ENCODE measurements around the gene OTC. TPM values are rescaled to one million over a fixed set of nuclear protein-coding genes. Genes with fewer than 3 reads are reported as not detected.
A peak's percentile ranks its signal among the peaks of the same experiment; 100 is the strongest.

The OTC gene
- total and polyA plus RNA-seq, 4 donors = 41.5 to 72.1 (median 57.1) TPM

DNA sequence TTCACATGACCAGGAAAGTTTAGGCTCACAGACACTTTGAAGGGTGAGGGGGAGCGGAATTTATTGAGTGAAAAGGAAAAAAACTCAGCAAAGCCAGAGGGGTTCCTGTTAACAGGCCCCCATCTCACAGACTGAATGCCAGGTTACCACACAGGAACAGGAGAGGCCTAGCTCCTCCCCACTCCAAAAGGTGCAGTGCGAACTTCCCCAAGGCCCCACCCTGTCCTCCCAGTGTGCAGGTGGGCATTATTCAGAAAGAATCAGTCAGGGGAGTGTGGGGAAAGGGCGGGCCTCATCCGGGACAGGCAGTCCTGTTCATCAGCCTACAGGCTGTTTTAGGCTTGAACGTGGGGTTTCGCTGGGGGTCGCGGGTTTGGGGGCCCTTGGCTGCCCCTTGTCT, 4.0 kb downstream of the OTC start (continued):
- TF ChIP-seq, protein P1, sequence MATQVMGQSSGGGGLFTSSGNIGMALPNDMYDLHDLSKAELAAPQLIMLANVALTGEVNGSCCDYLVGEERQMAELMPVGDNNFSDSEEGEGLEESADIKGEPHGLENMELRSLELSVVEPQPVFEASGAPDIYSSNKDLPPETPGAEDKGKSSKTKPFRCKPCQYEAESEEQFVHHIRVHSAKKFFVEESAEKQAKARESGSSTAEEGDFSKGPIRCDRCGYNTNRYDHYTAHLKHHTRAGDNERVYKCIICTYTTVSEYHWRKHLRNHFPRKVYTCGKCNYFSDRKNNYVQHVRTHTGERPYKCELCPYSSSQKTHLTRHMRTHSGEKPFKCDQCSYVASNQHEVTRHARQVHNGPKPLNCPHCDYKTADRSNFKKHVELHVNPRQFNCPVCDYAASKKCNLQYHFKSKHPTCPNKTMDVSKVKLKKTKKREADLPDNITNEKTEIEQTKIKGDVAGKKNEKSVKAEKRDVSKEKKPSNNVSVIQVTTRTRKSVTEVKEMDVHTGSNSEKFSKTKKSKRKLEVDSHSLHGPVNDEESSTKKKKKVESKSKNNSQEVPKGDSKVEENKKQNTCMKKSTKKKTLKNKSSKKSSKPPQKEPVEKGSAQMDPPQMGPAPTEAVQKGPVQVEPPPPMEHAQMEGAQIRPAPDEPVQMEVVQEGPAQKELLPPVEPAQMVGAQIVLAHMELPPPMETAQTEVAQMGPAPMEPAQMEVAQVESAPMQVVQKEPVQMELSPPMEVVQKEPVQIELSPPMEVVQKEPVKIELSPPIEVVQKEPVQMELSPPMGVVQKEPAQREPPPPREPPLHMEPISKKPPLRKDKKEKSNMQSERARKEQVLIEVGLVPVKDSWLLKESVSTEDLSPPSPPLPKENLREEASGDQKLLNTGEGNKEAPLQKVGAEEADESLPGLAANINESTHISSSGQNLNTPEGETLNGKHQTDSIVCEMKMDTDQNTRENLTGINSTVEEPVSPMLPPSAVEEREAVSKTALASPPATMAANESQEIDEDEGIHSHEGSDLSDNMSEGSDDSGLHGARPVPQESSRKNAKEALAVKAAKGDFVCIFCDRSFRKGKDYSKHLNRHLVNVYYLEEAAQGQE (IDR thresholded peaks at IDR 0.05) = no peak
- TF ChIP-seq NR2F2 (IDR thresholded peaks at IDR 0.05) (no peak), YY1 (IDR thresholded peaks at IDR 0.05) (no peak), TAF1 (conservative IDR thresholded peaks at IDR 0.05) (no peak)

DNA sequence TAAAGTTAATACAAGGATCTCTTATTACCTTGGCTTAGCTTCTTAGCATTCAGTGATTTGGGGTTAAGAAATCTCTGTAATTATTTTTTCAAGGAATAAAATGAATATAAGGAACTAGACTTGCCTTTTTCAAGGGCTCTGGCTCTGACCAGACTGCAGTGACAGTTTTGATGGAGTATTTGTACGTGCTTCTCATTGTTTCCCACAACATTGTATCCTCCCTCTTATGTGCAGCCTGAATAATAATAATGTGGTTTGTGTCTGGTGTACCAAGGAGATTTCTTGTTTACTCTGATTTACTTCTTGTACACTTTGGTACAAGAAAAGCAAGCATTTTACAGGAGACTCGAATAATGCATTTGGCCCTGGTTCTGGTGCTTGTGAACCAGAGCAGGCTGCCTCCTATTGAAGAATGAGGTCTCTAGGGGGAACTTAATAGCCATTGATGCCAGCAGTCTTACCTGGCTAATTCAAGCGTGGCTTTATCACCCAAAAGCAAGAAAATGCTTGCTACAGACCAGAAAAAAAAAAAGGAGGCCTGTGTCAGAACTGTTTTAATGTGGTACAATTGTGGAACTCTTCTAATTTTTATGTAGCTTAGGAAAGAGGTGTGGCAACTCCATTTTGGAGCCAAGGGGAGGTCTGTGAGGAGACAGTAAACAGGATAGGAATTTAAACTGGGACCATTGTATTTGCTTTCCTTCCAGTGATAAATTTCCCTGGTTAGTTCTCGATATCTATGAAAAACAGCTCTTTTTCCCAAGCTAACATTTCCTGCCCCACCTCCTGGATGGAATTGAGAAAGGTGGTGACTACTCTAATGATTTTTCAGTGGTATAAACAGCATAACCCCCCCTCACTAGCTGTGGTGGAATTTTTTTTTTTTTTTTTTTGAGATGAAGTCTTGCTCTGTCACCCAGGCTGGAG, 5.6 kb downstream of the OTC start:
- no peak for DNase-seq (ENCODE audit: low spot score)
- Histone ChIP-seq H3K9ac (ENCODE audit: low read depth in 1 of 2, low read length in 2 of 2) (no peak overlapping the region), H3K4me3 (ENCODE audit: low read depth in 1 of 3, low read length in 3 of 3) (no peak overlapping the region), H3K36me3 (ENCODE audit: control insufficient read depth in 4 of 4, insufficient read depth in 3 of 4, low read depth in 1 of 4, low read length in 3 of 4) (no peaks in the 10 kb centered on the region), H3K9me3 (ENCODE audit: control insufficient read depth in 4 of 4, low read length in 3 of 4) (no peaks in the 10 kb centered on the region), H3K4me1 (ENCODE audit: control insufficient read depth in 4 of 4, insufficient read depth in 4 of 4, low read length in 3 of 4) (peaks cover 0 to 21% (median 16%) of the 10 kb centered on the region in 4 donors), H3K27me3 (ENCODE audit: control insufficient read depth in 4 of 4, insufficient read depth in 4 of 4, low read length in 3 of 4) (no peaks in the 10 kb centered on the region), H3K27ac (ENCODE audit: low read depth in 1 of 2, low read length in 2 of 2) (peak overlapping the region in 1 of 2 donors; percentile 54)
- peak; percentile 32 for TF ChIP-seq YY1 (IDR thresholded peaks at IDR 0.05)
- no peak for TF ChIP-seq JUND (IDR thresholded peaks at IDR 0.05)
- peak; percentile 18 to 23 for TF ChIP-seq RAD21 (IDR thresholded peaks at IDR 0.05)
- TF ChIP-seq, protein P2, sequence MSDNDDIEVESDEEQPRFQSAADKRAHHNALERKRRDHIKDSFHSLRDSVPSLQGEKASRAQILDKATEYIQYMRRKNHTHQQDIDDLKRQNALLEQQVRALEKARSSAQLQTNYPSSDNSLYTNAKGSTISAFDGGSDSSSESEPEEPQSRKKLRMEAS (IDR thresholded peaks at IDR 0.05) = no peak
- WGBS = 30% methylated on average over 4 of the region's 4 CpGs

DNA sequence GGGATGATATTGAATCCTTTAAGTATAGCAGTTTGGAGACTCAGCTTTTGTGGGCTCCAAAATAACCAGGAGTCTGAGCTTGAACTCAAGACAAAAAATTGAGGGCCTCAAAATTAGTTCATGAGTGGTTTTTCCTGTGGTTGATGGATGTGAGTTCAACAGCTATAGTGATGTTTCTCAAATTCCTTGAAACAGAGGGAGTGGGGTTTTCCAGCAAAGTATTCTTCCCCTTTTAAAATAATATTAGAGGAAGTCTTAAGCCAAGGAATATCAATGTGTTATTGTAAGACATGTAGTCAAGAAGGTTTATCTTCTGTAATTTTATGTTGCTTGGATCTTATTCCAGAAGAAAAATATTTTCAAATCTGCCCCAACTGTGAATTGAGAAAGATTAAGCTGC, 10.6 kb downstream of the OTC start:
- Histone ChIP-seq H3K9ac (ENCODE audit: low read depth in 1 of 2, low read length in 2 of 2) (no peak overlapping the region), H3K4me3 (ENCODE audit: low read depth in 1 of 3, low read length in 3 of 3) (no peak overlapping the region), H3K27ac (ENCODE audit: low read depth in 1 of 2, low read length in 2 of 2) (no peak overlapping the region), H3K9me3 (ENCODE audit: control insufficient read depth in 4 of 4, low read length in 3 of 4) (no peaks in the 10 kb centered on the region), H3K4me1 (ENCODE audit: control insufficient read depth in 4 of 4, insufficient read depth in 4 of 4, low read length in 3 of 4) (peaks cover 0 to 8% (median 2%) of the 10 kb centered on the region in 4 donors), H3K27me3 (ENCODE audit: control insufficient read depth in 4 of 4, insufficient read depth in 4 of 4, low read length in 3 of 4) (no peaks in the 10 kb centered on the region), H3K36me3 (ENCODE audit: control insufficient read depth in 4 of 4, insufficient read depth in 3 of 4, low read depth in 1 of 4, low read length in 3 of 4) (no peaks in the 10 kb centered on the region)
- DNase-seq (ENCODE audit: low spot score) = no peak
- TF ChIP-seq EGR1 (IDR thresholded peaks at IDR 0.05; ENCODE audit: low read depth in 2 of 2) (no peak), TAF1 (conservative IDR thresholded peaks at IDR 0.05) (no peak), FOXA1 (IDR thresholded peaks at IDR 0.05) (no peak), NR2F2 (IDR thresholded peaks at IDR 0.05) (no peak), YY1 (IDR thresholded peaks at IDR 0.05) (no peak), HNF4A (conservative IDR thresholded peaks at IDR 0.05) (no peak), HNF4G (IDR thresholded peaks at IDR 0.05) (no peak), FOXA2 (IDR thresholded peaks at IDR 0.05) (no peak), RXRA (IDR thresholded peaks at IDR 0.05) (no peak), GABPA (IDR thresholded peaks at IDR 0.05 in 1 of 2, conservative IDR thresholded peaks at IDR 0.05 in 1 of 2) (no peak), JUND (IDR thresholded peaks at IDR 0.05) (no peak), RAD21 (IDR thresholded peaks at IDR 0.05) (no peak)
- TF ChIP-seq, protein P3, sequence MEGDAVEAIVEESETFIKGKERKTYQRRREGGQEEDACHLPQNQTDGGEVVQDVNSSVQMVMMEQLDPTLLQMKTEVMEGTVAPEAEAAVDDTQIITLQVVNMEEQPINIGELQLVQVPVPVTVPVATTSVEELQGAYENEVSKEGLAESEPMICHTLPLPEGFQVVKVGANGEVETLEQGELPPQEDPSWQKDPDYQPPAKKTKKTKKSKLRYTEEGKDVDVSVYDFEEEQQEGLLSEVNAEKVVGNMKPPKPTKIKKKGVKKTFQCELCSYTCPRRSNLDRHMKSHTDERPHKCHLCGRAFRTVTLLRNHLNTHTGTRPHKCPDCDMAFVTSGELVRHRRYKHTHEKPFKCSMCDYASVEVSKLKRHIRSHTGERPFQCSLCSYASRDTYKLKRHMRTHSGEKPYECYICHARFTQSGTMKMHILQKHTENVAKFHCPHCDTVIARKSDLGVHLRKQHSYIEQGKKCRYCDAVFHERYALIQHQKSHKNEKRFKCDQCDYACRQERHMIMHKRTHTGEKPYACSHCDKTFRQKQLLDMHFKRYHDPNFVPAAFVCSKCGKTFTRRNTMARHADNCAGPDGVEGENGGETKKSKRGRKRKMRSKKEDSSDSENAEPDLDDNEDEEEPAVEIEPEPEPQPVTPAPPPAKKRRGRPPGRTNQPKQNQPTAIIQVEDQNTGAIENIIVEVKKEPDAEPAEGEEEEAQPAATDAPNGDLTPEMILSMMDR (IDR thresholded peaks at IDR 0.05; ENCODE audit: low read depth, low read length, missing input control) = no peak
- TF ChIP-seq, protein P2 (IDR thresholded peaks at IDR 0.05) = no peak
- TF ChIP-seq, protein P4, sequence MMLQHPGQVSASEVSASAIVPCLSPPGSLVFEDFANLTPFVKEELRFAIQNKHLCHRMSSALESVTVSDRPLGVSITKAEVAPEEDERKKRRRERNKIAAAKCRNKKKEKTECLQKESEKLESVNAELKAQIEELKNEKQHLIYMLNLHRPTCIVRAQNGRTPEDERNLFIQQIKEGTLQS (IDR thresholded peaks at IDR 0.05) = no peak
- TF ChIP-seq, protein P1 (IDR thresholded peaks at IDR 0.05) = no peak
- TF ChIP-seq, protein P5, sequence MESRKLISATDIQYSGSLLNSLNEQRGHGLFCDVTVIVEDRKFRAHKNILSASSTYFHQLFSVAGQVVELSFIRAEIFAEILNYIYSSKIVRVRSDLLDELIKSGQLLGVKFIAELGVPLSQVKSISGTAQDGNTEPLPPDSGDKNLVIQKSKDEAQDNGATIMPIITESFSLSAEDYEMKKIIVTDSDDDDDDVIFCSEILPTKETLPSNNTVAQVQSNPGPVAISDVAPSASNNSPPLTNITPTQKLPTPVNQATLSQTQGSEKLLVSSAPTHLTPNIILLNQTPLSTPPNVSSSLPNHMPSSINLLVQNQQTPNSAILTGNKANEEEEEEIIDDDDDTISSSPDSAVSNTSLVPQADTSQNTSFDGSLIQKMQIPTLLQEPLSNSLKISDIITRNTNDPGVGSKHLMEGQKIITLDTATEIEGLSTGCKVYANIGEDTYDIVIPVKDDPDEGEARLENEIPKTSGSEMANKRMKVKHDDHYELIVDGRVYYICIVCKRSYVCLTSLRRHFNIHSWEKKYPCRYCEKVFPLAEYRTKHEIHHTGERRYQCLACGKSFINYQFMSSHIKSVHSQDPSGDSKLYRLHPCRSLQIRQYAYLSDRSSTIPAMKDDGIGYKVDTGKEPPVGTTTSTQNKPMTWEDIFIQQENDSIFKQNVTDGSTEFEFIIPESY (IDR thresholded peaks at IDR 0.05) = no peak

All from liver (tissue), 9 donors.